H1 (cell line): Measurements from ENCODE around the gene CREB3L4. TPM values are rescaled to one million over a fixed set of nuclear protein-coding genes. Genes with fewer than 3 reads are reported as not detected.

Experiments
- CTCF ChIA-PET: fragments of 300-600 bp; sonication (Branson Sonifier 250); formaldehyde crosslinking; loops from one replicate; lab custom pipeline; 2021; ENCODE audit not compliant: partially characterized antibody; lab: Charles Lee
- POLR2A ChIA-PET: fragments of 300-600 bp; sonication (Branson Sonifier 250); formaldehyde crosslinking; loops from one replicate; lab custom pipeline; 2021; ENCODE audit warnings: inconsistent platforms; ENCODE audit not compliant: partially characterized antibody; lab: Charles Lee
- DNase-seq, 2 experiments: peaks; one replicate each; pipeline versions ENCODE4 v3.0.0 to v3.0.0-alpha.2; 2010 to 2022; ENCODE audit warnings: low spot score in 2 of 2, low read depth in 1 of 2, mixed read lengths in 1 of 2
- FAIRE-seq: peaks from 2 replicates; lab custom pipeline; 2011; peaks lifted over from hg19 to GRCh38; lab: Jason Lieb, UNC
- H2AFZ ChIP-seq: 2 replicates; pipeline ENCODE4 v1.8.1; 2012; ENCODE audit warnings: low read length, inconsistent platforms
- H2AK5ac ChIP-seq: 2 replicates; pipeline ENCODE4 v1.6.1; 2013; ENCODE audit warnings: low read depth, low read length
- H2BK120ac ChIP-seq: replicated peaks from 2 replicates; pipeline ENCODE3; 2013; ENCODE audit warnings: low read depth, low read length, inconsistent platforms
- H2BK12ac ChIP-seq: 2 replicates; pipeline ENCODE4 v1.6.1; 2013; ENCODE audit warnings: low read depth, low read length
- H2BK15ac ChIP-seq: 2 replicates; pipeline ENCODE4 v1.6.1; 2013; ENCODE audit warnings: low read length
- H2BK20ac ChIP-seq: 2 replicates; pipeline ENCODE4 v1.6.1; 2013; ENCODE audit warnings: low read length
- H2BK5ac ChIP-seq: 2 replicates; pipeline ENCODE4 v1.6.1; 2013; ENCODE audit warnings: low read depth, low read length
- H3K14ac ChIP-seq: 2 replicates; pipeline ENCODE4 v1.6.1; 2013; ENCODE audit warnings: inconsistent platforms; ENCODE audit not compliant: insufficient read length
- H3K18ac ChIP-seq: 2 replicates; pipeline ENCODE4 v1.6.1; 2013; ENCODE audit warnings: low read length; ENCODE audit errors: extremely low read depth
- H3K23ac ChIP-seq: 2 replicates; pipeline ENCODE4 v1.6.1; 2013; ENCODE audit warnings: inconsistent platforms; ENCODE audit not compliant: insufficient read length
- H3K23me2 ChIP-seq: 2 replicates; pipeline ENCODE4 v1.6.1; 2013; ENCODE audit warnings: low read depth, low read length
- H3K27ac ChIP-seq: 2 replicates; pipeline ENCODE4 v1.6.1; 2011; ENCODE audit warnings: low read depth, low read length, inconsistent platforms
- H3K27me3 ChIP-seq, 4 experiments: replicated peaks in 1 of 4; 1 replicate in 1 of 4; 2 replicates in 3 of 4; pipeline versions ENCODE4 v1.6.1 to v1.8.1; 2011 to 2013; ENCODE audit warnings: low read length in 3 of 4, mild to moderate bottlenecking in 3 of 4, inconsistent platforms in 2 of 4, mixed read lengths in 2 of 4, moderate library complexity in 1 of 4; ENCODE audit not compliant: control insufficient read depth in 3 of 4, insufficient read depth in 3 of 4; ENCODE audit errors: extremely low read depth in 1 of 4
- H3K36me3 ChIP-seq, 4 experiments: 2 replicates each; pipeline versions ENCODE4 v1.6.1 to v1.8.1; 2011 to 2013; ENCODE audit warnings: mild to moderate bottlenecking in 4 of 4, low read length in 3 of 4, moderate library complexity in 2 of 4, control low read depth in 1 of 4, inconsistent platforms in 1 of 4; ENCODE audit not compliant: insufficient read depth in 4 of 4, control insufficient read depth in 2 of 4
- H3K4ac ChIP-seq: replicated peaks from 2 replicates; pipeline ENCODE3; 2013; ENCODE audit warnings: low read length, low read depth, mixed read lengths, inconsistent platforms; ENCODE audit not compliant: insufficient read length
- H3K4me1 ChIP-seq, 4 experiments: replicated peaks in 1 of 4; 1 replicate in 1 of 4; 2 replicates in 3 of 4; pipeline versions ENCODE4 v1.6.1 to v1.8.1; 2011 to 2013; ENCODE audit warnings: low read length in 3 of 4, inconsistent platforms in 2 of 4, mixed read lengths in 1 of 4; ENCODE audit not compliant: insufficient read depth in 4 of 4, control insufficient read depth in 3 of 4
- H3K4me2 ChIP-seq, 2 experiments: 2 replicates each; pipeline versions ENCODE4 v1.6.1 to v1.8.1; 2011 to 2013; ENCODE audit warnings: low read depth in 2 of 2, low read length in 2 of 2, control low read depth in 1 of 2, inconsistent platforms in 1 of 2, mild to moderate bottlenecking in 1 of 2; ENCODE audit not compliant: insufficient read depth in 1 of 2
- H3K4me3 ChIP-seq, 4 experiments: fragments of 200-600, 300-600 bp in 1 of 4; sonication (generic), shearing (Covaris generic), sonication (Bioruptor Twin) in 1 of 4; 2 replicates each; pipeline versions ENCODE4 v1.5.1 to v1.8.1; 2011 to 2016; ENCODE audit warnings: low read length in 4 of 4, low read depth in 3 of 4, control low read depth in 2 of 4, inconsistent platforms in 2 of 4, mild to moderate bottlenecking in 2 of 4, mixed read lengths in 1 of 4, moderate library complexity in 1 of 4; ENCODE audit not compliant: insufficient read depth in 2 of 4; ENCODE audit errors: extremely low read depth in 1 of 4
- H3K56ac ChIP-seq: replicated peaks from 2 replicates; pipeline ENCODE3; 2013; ENCODE audit warnings: low read depth, mild to moderate bottlenecking, mixed read lengths, low read length, inconsistent platforms; ENCODE audit not compliant: insufficient read length
- H3K79me1 ChIP-seq: 2 replicates; pipeline ENCODE4 v1.6.1; 2013; ENCODE audit warnings: low read depth, low read length, control low read depth
- H3K79me2 ChIP-seq, 2 experiments: 2 replicates each; pipeline versions ENCODE4 v1.6.1 to v1.8.1; 2012 to 2013; ENCODE audit warnings: low read length in 2 of 2, mild to moderate bottlenecking in 2 of 2, inconsistent platforms in 1 of 2; ENCODE audit not compliant: insufficient read depth in 2 of 2, control insufficient read depth in 1 of 2
- H3K9ac ChIP-seq, 4 experiments: replicated peaks in 1 of 4; 1 replicate in 1 of 4; 2 replicates in 3 of 4; pipeline versions ENCODE4 v1.6.1 to v1.8.1; 2011 to 2013; ENCODE audit warnings: low read depth in 3 of 4, low read length in 3 of 4, control low read depth in 2 of 4, mild to moderate bottlenecking in 2 of 4, moderate library complexity in 2 of 4, inconsistent platforms in 1 of 4; ENCODE audit errors: extremely low read depth in 1 of 4
- H3K9me3 ChIP-seq, 2 experiments: 2 replicates each; pipeline versions ENCODE4 v1.6.1 to v1.8.1; 2012 to 2013; ENCODE audit warnings: mild to moderate bottlenecking in 2 of 2, moderate library complexity in 2 of 2, control low read depth in 1 of 2, inconsistent platforms in 1 of 2, low read depth in 1 of 2, low read length in 1 of 2, mixed read lengths in 1 of 2; ENCODE audit not compliant: insufficient read depth in 2 of 2
- H4K20me1 ChIP-seq, 2 experiments: replicated peaks in 1 of 2; 2 replicates each; pipeline versions ENCODE3 to v1.8.1; 2011 to 2013; ENCODE audit warnings: inconsistent platforms in 2 of 2, low read length in 2 of 2, mild to moderate bottlenecking in 1 of 2; ENCODE audit not compliant: insufficient read depth in 2 of 2, control insufficient read depth in 1 of 2
- H4K5ac ChIP-seq: 2 replicates; pipeline ENCODE4 v1.6.1; 2013; ENCODE audit warnings: low read length, low read depth, mixed read lengths, inconsistent platforms; ENCODE audit not compliant: insufficient read length
- H4K8ac ChIP-seq: 2 replicates; pipeline ENCODE4 v1.8.0; 2013; ENCODE audit warnings: mild to moderate bottlenecking, moderate library complexity, low read length, inconsistent platforms; ENCODE audit not compliant: insufficient read depth; ENCODE audit errors: extremely low read depth
- H4K91ac ChIP-seq: replicated peaks from 2 replicates; pipeline ENCODE3; 2013; ENCODE audit warnings: low read length, mixed read lengths, inconsistent platforms; ENCODE audit not compliant: insufficient read length
- CBX5 ChIP-seq: fragments of 300-800, 300-1000 bp; sonication (generic); IDR thresholded peaks from 2 replicates; pipeline ENCODE4 v1.7.1; 2016; ENCODE audit warnings: antibody characterized with exemption, low read length, low read depth
- CHD1 ChIP-seq: IDR thresholded peaks from 2 replicates; pipeline ENCODE4 v1.6.1; 2012; ENCODE audit warnings: low read depth, low read length, improper control_type of control experiment
- E2F6 ChIP-seq: IDR thresholded peaks from 2 replicates; pipeline ENCODE4 v1.6.1; 2012; ENCODE audit warnings: inconsistent platforms
- EZH2 ChIP-seq: fragments of 200-600 bp; sonication (generic); IDR thresholded peaks from 2 replicates; pipeline ENCODE4 v1.7.1; 2012; ENCODE audit warnings: low read depth, mild to moderate bottlenecking, moderate library complexity, low read length, inconsistent platforms; ENCODE audit not compliant: severe bottlenecking
- FOSL1 ChIP-seq: IDR thresholded peaks from 2 replicates; pipeline ENCODE4 v1.6.1; 2011; ENCODE audit warnings: mild to moderate bottlenecking, low read depth, low read length, moderate library complexity; ENCODE audit not compliant: insufficient read depth
- GTF2F1 ChIP-seq: IDR thresholded peaks from 2 replicates; pipeline ENCODE4 v1.6.1; 2012; ENCODE audit warnings: low read depth, low read length, improper control_type of control experiment, borderline replicate concordance
- SAP30 ChIP-seq: fragments of 300-600 bp; sonication (generic); IDR thresholded peaks from 2 replicates; pipeline ENCODE4 v1.7.1; 2012; ENCODE audit warnings: low read length, moderate library complexity, mild to moderate bottlenecking, inconsistent platforms; ENCODE audit not compliant: insufficient read depth, insufficient replicate concordance
- WGBS, 2 experiments: shearing (Covaris generic) in 1 of 2; methylation state at CpG; one replicate each; pipeline versions ENCODE4 v1.1.6 to v1.1.7; 2013 to 2015; ENCODE audit warnings: low lambda C conversion rate in 2 of 2, mixed read lengths in 2 of 2, inconsistent platforms in 1 of 2, low coverage in 1 of 2, missing lambda C conversion rate in 1 of 2; ENCODE audit not compliant: insufficient replicate concordance in 2 of 2, insufficient coverage in 1 of 2, insufficient read length in 1 of 2; ENCODE audit errors: extremely low coverage in 1 of 2, missing lambda C conversion rate in 1 of 2; 5-methylcytosine and 5-hydroxymethylcytosine counted together
- polyA plus RNA-seq, 7 experiments: library from polyadenylated mRNA; depleted of rRNA in 3 of 7; stranded (reverse) in 5 of 7; unstranded in 2 of 7; fragments of >200 nt in 5 of 7; fragments of 200-250 nt in 2 of 7; gene quantifications; 1 replicate in 5 of 7; 2 replicates in 1 of 7; 4 replicates in 1 of 7; pipeline versions ENCODE4 v1.2.1 to v1.2.3, GENCODE V29; 2011 to 2013; ENCODE audit warnings: missing spikeins in 2 of 7, mixed read lengths in 2 of 7
- total RNA-seq: library from RNA; stranded (reverse); fragmentation: NEBNext Ultra II Directional; extraction: Animal tissue kit (Norgen Biotek cat#: 25700); gene quantifications from 2 replicates; pipeline ENCODE4 v1.2.1, GENCODE V29; 2021

Gene CREB3L4
- total and polyA plus RNA-seq, 2 of the 8 experiments (the other 6 are each of a cell fraction or from before 2014, with no cell fraction given): 34.4 to 54.0 TPM

- no peak overlapping the region for H3K14ac ChIP-seq
- no peak overlapping the region for H3K27ac ChIP-seq
- ChIA-PET CTCF (interaction anchor here (1.5 to 1.9 kb wide), 2 partner anchors 15 to 134 kb away, joined by 3 to 4 read pairs; no protein-coding TSS in a partner anchor), POLR2A (interaction anchor here (0.9 to 15.7 kb wide), 6 partner anchors 13 to 184 kb away, joined by 3 to 454 read pairs (median 42); partner anchors contain the start of genes CREB3L4, DENND4B, JTB and RAB13)
- H3K4me3 ChIP-seq: no peak overlapping the region
- H2BK15ac ChIP-seq: no peak overlapping the region
- no peak overlapping the region for H2BK12ac ChIP-seq
- DNase-seq: no peak
- H3K56ac ChIP-seq: no peak overlapping the region
- no peak overlapping the region for H2BK5ac ChIP-seq
- peaks cover 23% of the 10 kb centered on the region for H3K79me1 ChIP-seq
- H3K36me3 ChIP-seq: peaks cover 11 to 26% (median 19%) of the 10 kb centered on the region in 4 experiments
- H3K4me2 ChIP-seq: no peak overlapping the region; a peak in 1 of 4 replicates
- 96% methylated on average over 10 of the region's 11 CpGs; no CpG with 5 or more reads in 1 of the 2 experiments for WGBS, 2 experiments
- H4K20me1 ChIP-seq: peaks cover 5 to 9% of the 10 kb centered on the region in 2 experiments
- no peak overlapping the region for H2BK20ac ChIP-seq
- H4K8ac ChIP-seq: no peak overlapping the region
- H3K9ac ChIP-seq: no peak overlapping the region
- no peak overlapping the region for H4K5ac ChIP-seq
- no peak overlapping the region for H3K4ac ChIP-seq
- no peak overlapping the region for H2AK5ac ChIP-seq
- H3K4me1 ChIP-seq: peaks cover 6 to 20% (median 12%) of the 10 kb centered on the region in 4 experiments
- FAIRE-seq: no peak
- no peak overlapping the region for H2AFZ ChIP-seq
- H3K18ac ChIP-seq: no peak overlapping the region
- no peak overlapping the region for H4K91ac ChIP-seq
- H3K27me3 ChIP-seq: no peaks in the 10 kb centered on the region
- no peak overlapping the region for H3K23ac ChIP-seq
- no peak overlapping the region for H2BK120ac ChIP-seq
- peaks cover 28% of the 10 kb centered on the region for H3K23me2 ChIP-seq
- peaks cover 36 to 54% of the 10 kb centered on the region in 2 experiments for H3K79me2 ChIP-seq
- H3K9me3 ChIP-seq: no peaks in the 10 kb centered on the region
- TF ChIP-seq CHD1 (no peak), EZH2 (no peak), SAP30 (no peak), GTF2F1 (no peak), FOSL1 (no peak), CBX5 (no peak), E2F6 (no peak)
These were observed 7.5 kb upstream of the CREB3L4 start for GRCh38 chr1:153960206-153960605.
